Measurements from ENCODE around the gene SCAPER.

SCAPER gene

GRCh38 chr15:76470691-76471090, 434.4 kb downstream of the SCAPER start:
- no peak for TF ChIP-seq FOXP2 (optimal IDR thresholded peaks at IDR 0.05; ENCODE audit: borderline replicate concordance, extremely low read depth, extremely low read length, insufficient read depth)
- TF ChIP-seq TAF1 (IDR thresholded peaks at IDR 0.05; ENCODE audit: borderline replicate concordance, insufficient read depth, low read length): no peak
- TF ChIP-seq POLR2AphosphoS5 (IDR thresholded peaks at IDR 0.05; ENCODE audit: low read depth, low read length): no peak
- TF ChIP-seq, protein P1, sequence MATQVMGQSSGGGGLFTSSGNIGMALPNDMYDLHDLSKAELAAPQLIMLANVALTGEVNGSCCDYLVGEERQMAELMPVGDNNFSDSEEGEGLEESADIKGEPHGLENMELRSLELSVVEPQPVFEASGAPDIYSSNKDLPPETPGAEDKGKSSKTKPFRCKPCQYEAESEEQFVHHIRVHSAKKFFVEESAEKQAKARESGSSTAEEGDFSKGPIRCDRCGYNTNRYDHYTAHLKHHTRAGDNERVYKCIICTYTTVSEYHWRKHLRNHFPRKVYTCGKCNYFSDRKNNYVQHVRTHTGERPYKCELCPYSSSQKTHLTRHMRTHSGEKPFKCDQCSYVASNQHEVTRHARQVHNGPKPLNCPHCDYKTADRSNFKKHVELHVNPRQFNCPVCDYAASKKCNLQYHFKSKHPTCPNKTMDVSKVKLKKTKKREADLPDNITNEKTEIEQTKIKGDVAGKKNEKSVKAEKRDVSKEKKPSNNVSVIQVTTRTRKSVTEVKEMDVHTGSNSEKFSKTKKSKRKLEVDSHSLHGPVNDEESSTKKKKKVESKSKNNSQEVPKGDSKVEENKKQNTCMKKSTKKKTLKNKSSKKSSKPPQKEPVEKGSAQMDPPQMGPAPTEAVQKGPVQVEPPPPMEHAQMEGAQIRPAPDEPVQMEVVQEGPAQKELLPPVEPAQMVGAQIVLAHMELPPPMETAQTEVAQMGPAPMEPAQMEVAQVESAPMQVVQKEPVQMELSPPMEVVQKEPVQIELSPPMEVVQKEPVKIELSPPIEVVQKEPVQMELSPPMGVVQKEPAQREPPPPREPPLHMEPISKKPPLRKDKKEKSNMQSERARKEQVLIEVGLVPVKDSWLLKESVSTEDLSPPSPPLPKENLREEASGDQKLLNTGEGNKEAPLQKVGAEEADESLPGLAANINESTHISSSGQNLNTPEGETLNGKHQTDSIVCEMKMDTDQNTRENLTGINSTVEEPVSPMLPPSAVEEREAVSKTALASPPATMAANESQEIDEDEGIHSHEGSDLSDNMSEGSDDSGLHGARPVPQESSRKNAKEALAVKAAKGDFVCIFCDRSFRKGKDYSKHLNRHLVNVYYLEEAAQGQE (IDR thresholded peaks at IDR 0.05; ENCODE audit: insufficient read depth in 1 of 2, low read depth in 2 of 2, low read length in 2 of 2): no peak
- TF ChIP-seq SIN3A (IDR thresholded peaks at IDR 0.05; ENCODE audit: borderline replicate concordance, insufficient read depth, low read length): no peak

GRCh38 chr15:76468722-76469121, 436.4 kb downstream of the SCAPER start:
- TF ChIP-seq, protein P1 (IDR thresholded peaks at IDR 0.05; ENCODE audit: insufficient read depth in 1 of 2, low read depth in 2 of 2, low read length in 2 of 2): no peak
- TF ChIP-seq POLR2AphosphoS5 (IDR thresholded peaks at IDR 0.05; ENCODE audit: low read depth, low read length) (no peak), TAF1 (IDR thresholded peaks at IDR 0.05; ENCODE audit: borderline replicate concordance, insufficient read depth, low read length) (no peak), FOXP2 (optimal IDR thresholded peaks at IDR 0.05; ENCODE audit: borderline replicate concordance, extremely low read depth, extremely low read length, insufficient read depth) (no peak), SIN3A (IDR thresholded peaks at IDR 0.05; ENCODE audit: borderline replicate concordance, insufficient read depth, low read length) (no peak)

DNA sequence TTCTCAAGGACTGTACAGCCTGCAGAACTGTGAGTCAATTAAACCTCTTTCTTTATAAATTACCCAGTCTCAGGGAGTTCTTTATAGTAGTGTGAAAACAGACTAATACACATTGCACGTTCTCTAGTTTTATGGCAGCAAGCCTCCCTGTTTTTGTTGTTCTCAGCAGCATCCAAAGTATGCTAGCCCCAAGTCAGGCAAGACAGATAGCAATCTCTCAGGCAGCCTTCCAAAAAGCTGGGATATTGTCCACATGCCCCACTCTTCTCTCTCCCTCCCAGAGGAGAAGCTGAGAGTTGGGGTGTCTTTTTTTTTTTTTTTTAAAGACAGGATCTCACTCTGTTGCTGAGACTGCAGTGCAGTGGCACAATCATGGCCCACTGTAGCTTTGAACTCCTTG, 438.0 kb downstream of the SCAPER start:
- no peak for TF ChIP-seq SIN3A (IDR thresholded peaks at IDR 0.05; ENCODE audit: borderline replicate concordance, insufficient read depth, low read length)
- TF ChIP-seq TAF1 (IDR thresholded peaks at IDR 0.05; ENCODE audit: borderline replicate concordance, insufficient read depth, low read length): no peak
- TF ChIP-seq FOXP2 (optimal IDR thresholded peaks at IDR 0.05; ENCODE audit: borderline replicate concordance, extremely low read depth, extremely low read length, insufficient read depth): no peak
- TF ChIP-seq POLR2AphosphoS5 (IDR thresholded peaks at IDR 0.05; ENCODE audit: low read depth, low read length): no peak
- TF ChIP-seq, protein P1 (IDR thresholded peaks at IDR 0.05; ENCODE audit: insufficient read depth in 1 of 2, low read depth in 2 of 2, low read length in 2 of 2): no peak

GRCh38 chr15:76465728-76466127, 439.4 kb downstream of the SCAPER start:
- no peak for TF ChIP-seq POLR2AphosphoS5 (IDR thresholded peaks at IDR 0.05; ENCODE audit: low read depth, low read length)
- TF ChIP-seq, protein P1 (IDR thresholded peaks at IDR 0.05; ENCODE audit: insufficient read depth in 1 of 2, low read depth in 2 of 2, low read length in 2 of 2): no peak
- no peak for TF ChIP-seq TAF1 (IDR thresholded peaks at IDR 0.05; ENCODE audit: borderline replicate concordance, insufficient read depth, low read length)
- TF ChIP-seq SIN3A (IDR thresholded peaks at IDR 0.05; ENCODE audit: borderline replicate concordance, insufficient read depth, low read length): no peak
- TF ChIP-seq FOXP2 (optimal IDR thresholded peaks at IDR 0.05; ENCODE audit: borderline replicate concordance, extremely low read depth, extremely low read length, insufficient read depth): no peak

- TF ChIP-seq TAF1 (IDR thresholded peaks at IDR 0.05; ENCODE audit: borderline replicate concordance, insufficient read depth, low read length) (no peak), FOXP2 (optimal IDR thresholded peaks at IDR 0.05; ENCODE audit: borderline replicate concordance, extremely low read depth, extremely low read length, insufficient read depth) (no peak), SIN3A (IDR thresholded peaks at IDR 0.05; ENCODE audit: borderline replicate concordance, insufficient read depth, low read length) (no peak), POLR2AphosphoS5 (IDR thresholded peaks at IDR 0.05; ENCODE audit: low read depth, low read length) (no peak)
- TF ChIP-seq, protein P1 (IDR thresholded peaks at IDR 0.05; ENCODE audit: insufficient read depth in 1 of 2, low read depth in 2 of 2, low read length in 2 of 2): no peak
Measured at GRCh38 chr15:76464247-76464646, 440.9 kb downstream of the SCAPER start.

Measured in PFSK-1 (cell line).